Erythroblast (primary cell): Measurements from ENCODE around the gene BRME1.

Experiments
- GATA1 ChIP-seq: IDR thresholded peaks from 2 replicates; pipeline ENCODE4 v1.6.1; 2011; ENCODE audit warnings: low read depth, mild to moderate bottlenecking, control low read depth, low read length, moderate library complexity
- POLR2A ChIP-seq: IDR thresholded peaks from 2 replicates; pipeline ENCODE4 v1.6.1; 2011; ENCODE audit warnings: mild to moderate bottlenecking, low read length

DNA sequence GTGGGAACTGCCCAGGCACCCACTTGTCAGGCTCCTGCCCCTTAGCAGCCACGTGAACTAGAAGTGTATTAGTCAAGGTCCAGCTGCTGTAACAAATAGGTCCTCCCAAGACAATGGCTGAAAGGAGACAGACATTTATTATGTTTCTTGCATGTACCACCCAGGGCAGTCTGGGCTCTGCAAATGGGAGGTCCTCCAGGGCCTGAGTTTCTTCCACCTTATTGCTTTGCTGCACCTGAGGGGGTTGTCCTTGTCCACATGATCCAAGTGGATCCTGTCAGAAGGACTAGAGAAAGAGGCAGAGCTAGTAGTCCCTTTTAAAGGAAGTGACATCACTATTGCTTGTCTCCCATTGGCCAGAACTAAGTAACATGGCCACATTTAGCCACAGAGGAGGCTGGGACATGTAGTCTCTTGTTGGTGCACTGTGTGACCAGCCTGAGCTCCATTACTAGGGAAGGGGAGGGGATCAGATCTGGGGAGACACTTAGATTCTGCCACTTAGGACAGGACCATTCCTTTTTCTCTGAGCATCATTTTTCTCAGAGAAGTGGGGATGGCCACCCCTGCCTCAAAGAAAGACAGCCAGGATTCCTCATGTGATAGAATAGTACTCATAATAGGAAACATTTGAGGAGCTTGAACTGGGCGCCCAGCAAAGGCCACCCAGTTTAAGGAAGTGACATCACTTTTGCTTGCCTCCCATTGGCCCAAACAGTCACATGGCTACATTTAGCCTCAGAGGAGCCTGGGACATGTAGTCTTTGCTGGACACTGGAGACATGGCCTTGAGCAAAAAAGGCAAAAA lies 15.2 kb upstream of the BRME1 start:
- TF ChIP-seq POLR2A (no peak), GATA1 (no peak)
